ENCODE data around the gene GZMH.
"Not testable (repeated sequence)": the region's sequence is repeated elsewhere in the genome, so short reads cannot be mapped to it uniquely, and the experiment has no call there.

The GZMH gene, protein sequence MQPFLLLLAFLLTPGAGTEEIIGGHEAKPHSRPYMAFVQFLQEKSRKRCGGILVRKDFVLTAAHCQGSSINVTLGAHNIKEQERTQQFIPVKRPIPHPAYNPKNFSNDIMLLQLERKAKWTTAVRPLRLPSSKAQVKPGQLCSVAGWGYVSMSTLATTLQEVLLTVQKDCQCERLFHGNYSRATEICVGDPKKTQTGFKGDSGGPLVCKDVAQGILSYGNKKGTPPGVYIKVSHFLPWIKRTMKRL

GRCh38 chr14:24609655-24610344 lies at the start of gene GZMH:
GZMH (minus strand) TSS chr14:24609685; CDS start chr14:24609613, 72 bp downstream.
- DNase-seq (ENCODE audit: low read depth in 2 of 2, low spot score in 1 of 2), result no peak

- not testable (repeated sequence) for DNase-seq (ENCODE audit: low read depth in 2 of 2, low spot score in 1 of 2)
Measured at GRCh38 chr14:24648361-24648760, 38.9 kb upstream of the GZMH start.

- no peak for DNase-seq (ENCODE audit: low read depth in 2 of 2, low spot score in 1 of 2)
Measured at GRCh38 chr14:24639905-24640304, 30.4 kb upstream of the GZMH start.

- DNase-seq (ENCODE audit: low read depth in 2 of 2, low spot score in 1 of 2), result no peak
Measured at GRCh38 chr14:24639270-24639669, 29.8 kb upstream of the GZMH start.

DNA sequence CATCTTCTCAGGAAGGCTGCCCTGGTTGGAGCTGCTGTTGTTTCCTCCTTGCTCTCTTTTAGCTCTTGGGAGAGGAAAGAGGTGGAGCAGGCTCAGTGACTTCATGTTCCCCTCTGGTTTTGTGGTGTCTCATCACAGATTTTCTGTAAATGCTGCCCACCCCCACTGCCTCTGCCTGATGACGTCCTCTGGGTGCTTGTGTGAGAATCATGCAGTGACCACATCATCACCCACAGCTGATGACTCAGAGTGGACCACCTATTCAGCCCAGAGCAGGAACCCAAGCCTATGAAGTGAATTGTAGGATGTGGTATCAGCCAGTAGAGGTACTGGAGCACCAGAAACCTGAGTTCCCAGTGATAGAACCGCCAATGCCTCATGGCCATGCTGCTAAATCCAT lies 24.7 kb upstream of the GZMH start, which contains the start of gene GZMB:
GZMB (minus strand) TSS at position 33 of the 400 bp plus-strand sequence; CDS start at position 3, 30 bp downstream.
- peak; percentile 43 to 48 for DNase-seq (ENCODE audit: low read depth in 2 of 2, low spot score in 1 of 2)

DNA sequence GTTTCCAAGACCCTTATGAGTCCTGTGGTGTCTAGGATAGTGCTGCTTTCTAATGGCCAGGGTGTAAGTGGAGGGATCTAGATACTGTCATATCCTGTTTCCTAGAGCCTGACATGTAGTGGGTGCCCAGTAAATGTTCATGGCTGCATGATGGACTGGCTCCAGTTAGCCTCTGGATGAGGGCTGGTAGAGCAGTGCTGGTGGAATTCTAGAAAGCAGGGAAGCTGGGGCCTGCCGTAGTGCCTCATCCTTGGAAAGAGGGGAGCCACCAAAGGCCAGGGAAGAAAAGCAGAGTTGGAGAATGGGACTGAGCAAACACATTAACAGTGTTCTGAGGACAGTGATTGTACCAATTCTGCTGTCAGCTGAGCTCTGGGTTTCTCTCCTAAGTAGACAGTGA lies 23.9 kb upstream of the GZMH start:
- no peak for DNase-seq (ENCODE audit: low read depth in 2 of 2, low spot score in 1 of 2)

GRCh38 chr14:24632761-24633160 lies 23.3 kb upstream of the GZMH start:
- DNase-seq (ENCODE audit: low read depth in 2 of 2, low spot score in 1 of 2), result no peak

GRCh38 chr14:24632336-24632735 lies 22.9 kb upstream of the GZMH start:
- no peak for DNase-seq (ENCODE audit: low read depth in 2 of 2, low spot score in 1 of 2)

DNA sequence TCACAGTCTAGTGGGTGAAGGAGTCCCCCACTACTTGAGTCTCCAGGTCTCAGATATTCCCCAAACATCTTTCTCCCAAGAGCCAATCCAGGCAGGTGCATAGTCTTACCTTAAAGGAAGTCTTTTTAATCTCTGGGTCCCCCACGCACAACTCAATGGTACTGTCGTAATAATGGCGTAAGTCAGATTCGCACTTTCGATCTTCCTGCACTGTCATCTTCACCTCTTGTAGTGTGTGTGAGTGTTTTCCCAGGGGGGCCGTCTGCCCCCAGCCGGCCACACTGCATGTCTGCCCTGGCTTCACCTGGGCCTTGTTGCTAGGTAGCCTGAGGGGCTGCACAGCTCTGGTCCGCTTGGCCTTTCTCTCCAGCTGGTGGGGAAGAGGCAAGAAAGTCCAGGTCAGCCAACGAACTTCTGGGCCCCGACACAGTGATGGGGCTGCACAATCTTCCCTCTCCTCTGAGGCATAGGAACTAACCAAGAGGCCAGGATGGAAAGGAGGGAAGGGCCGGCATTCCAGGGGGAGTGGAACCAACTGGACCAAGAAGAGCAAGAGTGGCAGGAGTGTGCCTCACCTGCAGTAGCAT lies 22.4 kb upstream of the GZMH start:
- DNase-seq (ENCODE audit: low read depth in 2 of 2, low spot score in 1 of 2), result no peak

GRCh38 chr14:24630872-24631477 lies 21.5 kb upstream of the GZMH start:
- DNase-seq (ENCODE audit: low read depth in 2 of 2, low spot score in 1 of 2), result no peak

DNA sequence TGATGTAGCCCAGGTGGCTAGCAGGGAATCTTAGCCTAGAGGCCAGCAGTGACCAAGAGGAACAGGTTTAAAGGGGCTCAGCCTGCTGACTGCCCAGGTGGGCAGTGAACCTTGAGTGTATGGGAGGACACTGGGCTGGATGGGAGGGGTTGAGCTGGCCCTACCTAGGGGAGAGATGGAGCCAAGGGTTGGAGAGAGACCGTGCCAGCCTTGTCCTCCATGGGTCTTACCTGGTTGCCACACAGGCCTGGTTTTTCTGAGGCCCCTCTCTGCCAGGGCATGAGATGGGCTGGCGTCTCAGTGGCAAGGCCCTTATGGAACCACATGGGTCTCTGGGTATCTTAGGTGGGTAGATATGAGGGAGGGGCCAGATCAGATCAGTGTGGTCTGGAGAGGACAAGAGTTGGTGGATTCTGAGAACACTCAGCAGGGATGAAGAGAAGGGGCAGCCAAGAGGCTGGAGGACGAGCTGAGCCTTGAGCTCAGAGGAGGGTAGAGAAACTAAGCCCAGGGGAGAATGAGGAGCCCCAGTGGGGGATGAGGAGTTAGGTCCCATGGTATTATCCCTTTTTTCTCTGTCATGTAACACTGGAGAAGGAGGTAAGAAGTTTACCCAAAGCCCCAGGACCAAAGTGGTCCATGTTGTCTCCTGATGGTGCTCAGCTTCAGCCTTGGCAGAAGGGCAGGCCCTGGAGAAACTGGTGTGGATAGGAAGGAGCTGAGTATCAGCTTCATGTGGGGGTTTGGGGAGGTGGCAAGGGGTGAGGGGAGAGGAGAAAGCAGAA lies 20.8 kb upstream of the GZMH start:
- DNase-seq (ENCODE audit: low read depth in 2 of 2, low spot score in 1 of 2), result no peak

- DNase-seq (ENCODE audit: low read depth in 2 of 2, low spot score in 1 of 2), result no peak
Measured at GRCh38 chr14:24629521-24629920, 20.0 kb upstream of the GZMH start.

- DNase-seq (ENCODE audit: low read depth in 2 of 2, low spot score in 1 of 2), result no peak
Measured at GRCh38 chr14:24613747-24614146, 4.3 kb upstream of the GZMH start.

- DNase-seq (ENCODE audit: low read depth in 2 of 2, low spot score in 1 of 2), result no peak
Measured at GRCh38 chr14:24613241-24613640, 3.8 kb upstream of the GZMH start.

DNA sequence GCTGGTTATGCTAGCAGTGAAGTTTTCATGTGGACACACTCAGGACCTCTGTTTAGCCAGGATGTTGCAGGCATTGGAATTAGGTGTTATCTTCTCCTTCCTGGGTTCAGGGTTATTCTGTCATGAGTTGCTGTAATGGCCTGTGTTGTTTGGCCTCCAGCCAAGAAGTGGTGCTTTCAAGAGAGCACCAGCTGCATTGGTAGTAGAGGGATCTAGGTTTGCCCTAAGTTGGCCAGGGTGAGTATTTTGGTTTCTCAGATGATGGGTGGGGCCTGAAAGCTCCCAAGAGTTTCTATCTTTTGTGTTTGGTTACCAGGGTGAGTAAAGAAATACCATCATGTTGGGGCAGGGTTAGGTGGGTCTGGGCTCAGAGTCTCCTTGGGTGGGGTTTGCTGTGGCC lies 2.7 kb upstream of the GZMH start:
- DNase-seq (ENCODE audit: low read depth in 2 of 2, low spot score in 1 of 2), result no peak

- DNase-seq (ENCODE audit: low read depth in 2 of 2, low spot score in 1 of 2), result no peak
Measured at GRCh38 chr14:24607635-24608514, 1.6 kb downstream of the GZMH start.

DNA sequence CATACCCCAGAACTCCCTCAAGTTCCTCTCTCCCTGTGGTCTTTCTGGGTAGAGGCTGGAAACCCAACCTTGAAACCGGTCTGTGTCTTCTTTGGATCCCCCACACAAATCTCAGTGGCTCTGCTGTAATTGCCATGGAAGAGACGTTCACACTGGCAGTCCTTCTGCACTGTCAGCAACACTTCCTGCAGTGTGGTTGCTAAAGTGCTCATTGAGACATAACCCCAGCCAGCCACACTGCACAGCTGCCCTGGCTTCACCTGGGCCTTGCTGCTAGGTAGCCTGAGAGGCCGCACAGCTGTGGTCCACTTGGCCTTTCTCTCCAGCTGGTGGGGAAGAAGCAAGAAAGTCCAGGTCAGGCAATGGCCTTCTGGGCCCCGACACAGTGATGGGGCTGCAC lies 2.4 kb downstream of the GZMH start:
- no peak for DNase-seq (ENCODE audit: low read depth in 2 of 2, low spot score in 1 of 2)

DNA sequence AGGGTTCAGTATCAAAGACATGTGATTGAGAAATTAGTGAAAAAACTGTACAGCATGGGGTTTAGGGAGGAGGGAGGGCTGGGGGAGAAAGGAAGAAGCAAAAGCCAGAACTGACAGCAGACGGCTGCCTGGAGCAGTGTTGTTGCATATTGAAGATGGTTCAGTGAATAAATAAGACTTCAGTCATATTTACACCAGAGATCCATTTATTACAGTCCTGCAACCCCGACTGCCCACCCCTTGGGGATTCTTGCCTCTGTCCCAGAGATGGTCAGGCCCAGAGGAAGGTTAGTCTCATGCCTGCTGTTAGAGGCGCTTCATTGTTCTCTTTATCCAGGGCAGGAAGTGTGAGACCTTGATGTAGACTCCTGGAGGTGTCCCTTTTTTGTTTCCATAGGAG lies 3.2 kb downstream of the GZMH start:
- DNase-seq (ENCODE audit: low read depth in 2 of 2, low spot score in 1 of 2), result no peak

GRCh38 chr14:24605435-24606190 lies 3.9 kb downstream of the GZMH start:
- DNase-seq (ENCODE audit: low read depth in 2 of 2, low spot score in 1 of 2), result peak; percentile 19 to 37
